Spleen (tissue), 7 donors: ENCODE measurements around the gene DDX56.

Experiments
- POLR2A ChIP-seq, 3 donors: fragments of 450-650 bp; IDR thresholded peaks; one replicate each; pipeline ENCODE4 v1.5.1; 2017; ENCODE audit warnings: antibody characterized with exemption in 3 of 3, mild to moderate bottlenecking in 1 of 3
- POLR2AphosphoS5 ChIP-seq, 3 donors: sonication (generic); formaldehyde crosslinking; IDR thresholded peaks; one replicate each; pipeline ENCODE4 v1.5.1; 2017; ENCODE audit warnings: antibody characterized with exemption in 3 of 3
- TF ChIP-seq, protein P1 (sequence below), 11 experiments: fragments of 200-600 bp in 7 of 11; fragments of 450-650 bp in 4 of 11; sonication (generic) in 4 of 11; IDR thresholded peaks in 8 of 11; conservative IDR thresholded peaks in 3 of 11; 1 replicate in 7 of 11; 2 replicates in 4 of 11; pipeline versions ENCODE4 v1.4.0 to v1.8.0; 2016 to 2021; ENCODE audit warnings: antibody characterized with exemption in 11 of 11, inconsistent platforms in 4 of 11, mild to moderate bottlenecking in 1 of 11
- donor health status: DM: no; HTN: no; CAD: no; lungs with moderate emphysema.
- donor health status: DM: no; HTN: no; CAD: no.
- donor health status: DM: no; HTN: no; CAD: no.

DNA sequence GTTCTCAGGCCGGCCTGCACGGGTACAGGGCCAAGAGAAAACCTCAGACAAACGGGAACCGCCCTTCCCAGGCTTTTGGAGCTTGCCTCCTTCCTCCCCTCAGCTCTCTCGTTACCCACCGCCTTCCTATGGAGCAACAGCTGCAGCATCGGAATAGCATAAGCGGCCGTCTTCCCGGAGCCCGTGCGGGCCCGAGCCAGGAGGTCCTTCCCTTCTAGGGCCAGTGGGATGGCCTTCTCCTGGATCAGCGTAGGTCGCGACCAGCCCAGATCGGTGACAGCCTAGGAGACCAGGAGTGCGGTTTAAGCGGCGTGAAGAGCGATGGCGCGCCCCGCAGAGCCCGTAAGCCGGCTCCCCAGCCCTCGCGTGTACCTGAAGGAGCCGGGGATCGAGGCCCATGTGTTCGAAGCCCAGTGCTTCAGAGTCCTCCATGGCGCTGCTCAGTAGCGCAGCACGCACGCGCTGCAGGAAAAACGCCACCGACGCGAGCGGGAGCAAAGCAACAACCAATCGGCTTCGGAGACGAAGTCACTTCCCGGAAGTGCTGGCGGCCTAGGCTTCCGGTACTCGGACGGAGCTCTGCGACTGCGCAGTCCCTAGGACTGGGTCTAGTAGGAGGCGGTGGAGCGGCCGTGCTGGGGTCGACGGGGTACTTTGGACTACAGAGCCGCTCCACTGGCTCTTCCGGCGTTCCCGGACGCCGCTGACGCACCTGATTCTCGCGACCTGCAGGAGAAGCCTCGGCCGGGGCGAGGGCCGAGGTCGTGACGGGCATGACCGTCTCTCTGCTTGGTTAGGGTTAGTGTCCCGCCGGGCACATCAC, at the start of gene DDX56:
- TF ChIP-seq POLR2A (IDR thresholded peaks at IDR 0.05) = peak; percentile 21 to 93 (median 44)
- TF ChIP-seq, protein P1, sequence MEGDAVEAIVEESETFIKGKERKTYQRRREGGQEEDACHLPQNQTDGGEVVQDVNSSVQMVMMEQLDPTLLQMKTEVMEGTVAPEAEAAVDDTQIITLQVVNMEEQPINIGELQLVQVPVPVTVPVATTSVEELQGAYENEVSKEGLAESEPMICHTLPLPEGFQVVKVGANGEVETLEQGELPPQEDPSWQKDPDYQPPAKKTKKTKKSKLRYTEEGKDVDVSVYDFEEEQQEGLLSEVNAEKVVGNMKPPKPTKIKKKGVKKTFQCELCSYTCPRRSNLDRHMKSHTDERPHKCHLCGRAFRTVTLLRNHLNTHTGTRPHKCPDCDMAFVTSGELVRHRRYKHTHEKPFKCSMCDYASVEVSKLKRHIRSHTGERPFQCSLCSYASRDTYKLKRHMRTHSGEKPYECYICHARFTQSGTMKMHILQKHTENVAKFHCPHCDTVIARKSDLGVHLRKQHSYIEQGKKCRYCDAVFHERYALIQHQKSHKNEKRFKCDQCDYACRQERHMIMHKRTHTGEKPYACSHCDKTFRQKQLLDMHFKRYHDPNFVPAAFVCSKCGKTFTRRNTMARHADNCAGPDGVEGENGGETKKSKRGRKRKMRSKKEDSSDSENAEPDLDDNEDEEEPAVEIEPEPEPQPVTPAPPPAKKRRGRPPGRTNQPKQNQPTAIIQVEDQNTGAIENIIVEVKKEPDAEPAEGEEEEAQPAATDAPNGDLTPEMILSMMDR (IDR thresholded peaks at IDR 0.05 in 8 of 11, conservative IDR thresholded peaks at IDR 0.05 in 3 of 11) = peak in 2 of 11 experiments; percentile 6 to 37
- peak; percentile 98 to 99 (median 99) for TF ChIP-seq POLR2AphosphoS5 (IDR thresholded peaks at IDR 0.05)
